RWPE2 (cell line): ENCODE measurements around the gene EIF5B.
A peak's percentile ranks its signal among the peaks of the same experiment; 100 is the strongest.
"Not testable (repeated sequence)": the region's sequence is repeated elsewhere in the genome, so short reads cannot be mapped to it uniquely, and the experiment has no call there.

Experiments used
- ATAC-seq: fragments of 200-7000 bp; cut with Tn5 transposase; 3 replicates; pipeline ENCODE4 v1.9.1; 2021; ENCODE audit warnings: low read depth
- DNase-seq: peaks from one replicate; pipeline ENCODE4 v3.0.0-alpha.2; 2020; ENCODE audit warnings: low spot score
- H3K27ac ChIP-seq: fragments of 450-650 bp; 2 replicates; pipeline ENCODE4 v1.5.1; 2017; ENCODE audit warnings: mild to moderate bottlenecking; ENCODE audit not compliant: poor library complexity, severe bottlenecking
- H3K27me3 ChIP-seq: fragments of 250-450 bp; sonication (Bioruptor Pico); 2 replicates; pipeline ENCODE4 v1.5.1; 2021; ENCODE audit warnings: mild to moderate bottlenecking, moderate library complexity; ENCODE audit not compliant: insufficient read depth, poor library complexity, severe bottlenecking
- H3K36me3 ChIP-seq: fragments of 250-450 bp; sonication (Bioruptor Pico); 2 replicates; pipeline ENCODE4 v1.5.1; 2020; ENCODE audit warnings: low read depth, mild to moderate bottlenecking, moderate library complexity
- H3K4me1 ChIP-seq: fragments of 250-450 bp; sonication (Bioruptor Pico); 2 replicates; pipeline ENCODE4 v1.5.1; 2021; ENCODE audit warnings: mild to moderate bottlenecking, moderate library complexity; ENCODE audit not compliant: insufficient read depth, poor library complexity, severe bottlenecking
- H3K4me3 ChIP-seq: fragments of 250-450 bp; sonication (Bioruptor Pico); 2 replicates; pipeline ENCODE4 v1.5.1; 2021; ENCODE audit warnings: mild to moderate bottlenecking, moderate library complexity; ENCODE audit not compliant: severe bottlenecking
- H3K9me3 ChIP-seq: fragments of 250-450 bp; sonication (Bioruptor Pico); 2 replicates; pipeline ENCODE4 v1.5.1; 2021; ENCODE audit warnings: mild to moderate bottlenecking, moderate library complexity; ENCODE audit not compliant: severe bottlenecking
- CTCF ChIP-seq: fragments of 450-650 bp; IDR thresholded peaks from one replicate; pipeline ENCODE4 v1.5.1; 2017; ENCODE audit warnings: mild to moderate bottlenecking, moderate library complexity; ENCODE audit not compliant: poor library complexity, severe bottlenecking

Gene EIF5B

DNA sequence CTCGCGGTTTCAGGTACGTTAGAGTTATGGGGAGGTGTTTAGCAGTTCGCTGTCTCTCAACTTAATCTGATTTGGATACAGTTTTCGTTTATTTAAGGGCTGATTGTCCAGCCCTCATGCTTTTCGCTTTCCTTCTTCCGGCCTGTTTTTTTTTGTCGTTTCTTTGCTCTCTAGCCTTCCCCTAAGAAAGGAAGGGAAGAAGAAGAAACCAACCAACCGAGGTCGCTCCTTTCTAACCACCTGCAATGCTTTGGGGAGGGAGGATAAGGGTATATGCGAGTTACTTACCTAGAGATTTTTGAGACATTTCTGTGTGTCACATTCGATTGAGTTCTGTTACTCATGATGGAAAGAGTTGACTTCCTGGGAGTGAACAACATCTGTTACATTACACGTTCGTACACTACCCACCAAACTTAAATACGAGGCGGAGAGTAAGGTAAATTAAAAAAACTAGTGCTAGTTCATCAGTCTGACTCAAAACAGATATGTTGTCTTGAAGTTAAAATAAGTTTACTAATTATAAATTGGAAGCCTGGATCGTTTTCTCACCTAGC lies 918 bp downstream of the EIF5B start:
- Histone ChIP-seq H3K9me3 (no peaks in the 10 kb centered on the region), H3K4me1 (peaks cover 15% of the 10 kb centered on the region), H3K27me3 (no peaks in the 10 kb centered on the region), H3K36me3 (peaks cover 5% of the 10 kb centered on the region), H3K4me3 (peak overlapping the region; percentile 59), H3K27ac (peak overlapping the region; percentile 77)
- TF ChIP-seq CTCF = no peak
- DNase-seq (no peak), ATAC-seq (no peak)

- DNase-seq = no peak
- ATAC-seq = no peak
- no peak overlapping the region for H3K4me3 ChIP-seq
Observed at GRCh38 chr2:99340669-99341236, 3.6 kb downstream of the EIF5B start.

GRCh38 chr2:99342536-99342935 lies 5.3 kb downstream of the EIF5B start:
- H3K9me3 ChIP-seq = no peaks in the 10 kb centered on the region
- no peak overlapping the region for H3K4me3 ChIP-seq
- no peaks in the 10 kb centered on the region for H3K27me3 ChIP-seq
- no peak overlapping the region for H3K27ac ChIP-seq
- DNase-seq (no peak), ATAC-seq (no peak)
- TF ChIP-seq CTCF = no peak
- no peaks in the 10 kb centered on the region for H3K36me3 ChIP-seq
- H3K4me1 ChIP-seq = peaks cover 15% of the 10 kb centered on the region

More at GRCh38 chr2:99340669-99341236, 3.6 kb downstream of the EIF5B start:
- Histone ChIP-seq H3K27ac (no peak overlapping the region), H3K4me1 (peaks cover 15% of the 10 kb centered on the region), H3K27me3 (no peaks in the 10 kb centered on the region), H3K36me3 (no peaks in the 10 kb centered on the region), H3K9me3 (no peaks in the 10 kb centered on the region)
- no peak for TF ChIP-seq CTCF

GRCh38 chr2:99345446-99345845 lies 8.3 kb downstream of the EIF5B start:
- not testable (repeated sequence) for H3K4me1 ChIP-seq, H3K36me3 ChIP-seq, DNase-seq, H3K27ac ChIP-seq, H3K9me3 ChIP-seq, H3K4me3 ChIP-seq, ATAC-seq, H3K27me3 ChIP-seq

DNA sequence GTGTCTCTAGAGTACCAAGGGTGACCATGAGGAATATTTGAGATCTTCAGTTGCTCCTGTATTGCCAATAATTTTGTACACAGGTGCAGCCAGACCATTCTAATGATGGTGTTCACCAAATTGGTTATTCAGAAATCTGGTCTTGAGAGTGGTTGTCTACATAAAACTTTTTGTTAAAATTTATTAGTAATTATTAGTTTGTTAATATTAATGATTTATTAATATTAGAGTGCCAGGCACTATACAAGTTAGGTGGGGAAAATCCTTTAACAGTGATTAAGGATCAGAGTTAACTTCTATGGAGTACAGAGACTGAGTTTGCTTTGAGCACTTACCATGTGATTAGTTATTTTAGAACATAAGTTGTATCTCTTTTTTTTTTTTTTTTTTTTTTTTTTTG lies 9.0 kb downstream of the EIF5B start:
- no peak overlapping the region for H3K4me3 ChIP-seq
- no peaks in the 10 kb centered on the region for H3K9me3 ChIP-seq
- H3K27ac ChIP-seq = no peak overlapping the region
- H3K27me3 ChIP-seq = no peaks in the 10 kb centered on the region
- H3K36me3 ChIP-seq = no peaks in the 10 kb centered on the region
- peaks cover 3% of the 10 kb centered on the region for H3K4me1 ChIP-seq
- no peak for ATAC-seq
- no peak for TF ChIP-seq CTCF
- no peak for DNase-seq
